Peyer's patch (tissue), 4 donors: ENCODE measurements around the gene DOK5.

ENCODE experiments used
- CTCF ChIP-seq, 6 experiments: fragments of 450-650 bp in 4 of 6; fragments of 200-600 bp in 2 of 6; sonication (generic) in 1 of 6; IDR thresholded peaks; one replicate each; pipeline ENCODE4 v1.5.1; 2017 to 2019; ENCODE audit warnings: antibody characterized with exemption in 6 of 6, mild to moderate bottlenecking in 3 of 6, moderate library complexity in 1 of 6
- POLR2A ChIP-seq, 2 donors: fragments of 450-650 bp; IDR thresholded peaks; one replicate each; pipeline ENCODE4 v1.5.1; 2017; ENCODE audit warnings: antibody characterized with exemption in 2 of 2, mild to moderate bottlenecking in 2 of 2, moderate library complexity in 2 of 2

GRCh38 chr20:54534101-54534500, 58.7 kb downstream of the DOK5 start:
- TF ChIP-seq POLR2A (IDR thresholded peaks at IDR 0.05) (no peak), CTCF (IDR thresholded peaks at IDR 0.05) (no peak)
